ENCODE results near the gene GKN1. TPM values are rescaled to one million over a fixed set of nuclear protein-coding genes. Genes with fewer than 3 reads are reported as not detected.
A peak's percentile ranks its signal among the peaks of the same experiment; 100 is the strongest.

Gene GKN1
- total RNA-seq, 1 donor from 2014 or later, result not detected

DNA sequence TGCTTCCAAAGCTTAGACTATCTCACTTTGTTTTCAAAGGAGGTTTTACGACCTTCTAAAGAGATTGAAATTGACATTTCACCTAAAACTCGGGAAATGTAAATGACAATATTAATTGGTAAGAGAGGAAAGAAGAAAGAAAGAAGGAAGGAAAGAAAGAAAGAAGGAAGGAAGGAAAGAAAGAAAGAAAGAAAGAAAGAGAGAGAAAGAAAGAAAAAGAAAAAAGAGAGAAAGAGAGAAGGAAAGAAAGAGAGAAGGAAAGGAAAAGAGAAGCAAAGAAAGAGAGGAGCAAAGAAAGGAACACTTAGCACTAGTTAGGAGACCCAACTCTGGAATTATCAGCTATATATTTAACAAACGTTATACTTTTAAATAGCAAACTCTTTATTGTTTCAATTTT lies 3.7 kb downstream of the GKN1 start:
- Histone ChIP-seq H3K36me3 (no peaks in the 10 kb centered on the region), H3K4me1 (no peaks in the 10 kb centered on the region), H3K4me3 (no peak overlapping the region), H3K27me3 (peaks cover 4% of the 10 kb centered on the region), H3K27ac (no peak overlapping the region), H3K9me3 (no peaks in the 10 kb centered on the region)
- intact Hi-C loops (cut with DNase I), result no loop called here
- DNase-seq, result no peak
- no peak for ATAC-seq
- TF ChIP-seq, protein P1, sequence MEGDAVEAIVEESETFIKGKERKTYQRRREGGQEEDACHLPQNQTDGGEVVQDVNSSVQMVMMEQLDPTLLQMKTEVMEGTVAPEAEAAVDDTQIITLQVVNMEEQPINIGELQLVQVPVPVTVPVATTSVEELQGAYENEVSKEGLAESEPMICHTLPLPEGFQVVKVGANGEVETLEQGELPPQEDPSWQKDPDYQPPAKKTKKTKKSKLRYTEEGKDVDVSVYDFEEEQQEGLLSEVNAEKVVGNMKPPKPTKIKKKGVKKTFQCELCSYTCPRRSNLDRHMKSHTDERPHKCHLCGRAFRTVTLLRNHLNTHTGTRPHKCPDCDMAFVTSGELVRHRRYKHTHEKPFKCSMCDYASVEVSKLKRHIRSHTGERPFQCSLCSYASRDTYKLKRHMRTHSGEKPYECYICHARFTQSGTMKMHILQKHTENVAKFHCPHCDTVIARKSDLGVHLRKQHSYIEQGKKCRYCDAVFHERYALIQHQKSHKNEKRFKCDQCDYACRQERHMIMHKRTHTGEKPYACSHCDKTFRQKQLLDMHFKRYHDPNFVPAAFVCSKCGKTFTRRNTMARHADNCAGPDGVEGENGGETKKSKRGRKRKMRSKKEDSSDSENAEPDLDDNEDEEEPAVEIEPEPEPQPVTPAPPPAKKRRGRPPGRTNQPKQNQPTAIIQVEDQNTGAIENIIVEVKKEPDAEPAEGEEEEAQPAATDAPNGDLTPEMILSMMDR (IDR thresholded peaks at IDR 0.05), result no peak

DNA sequence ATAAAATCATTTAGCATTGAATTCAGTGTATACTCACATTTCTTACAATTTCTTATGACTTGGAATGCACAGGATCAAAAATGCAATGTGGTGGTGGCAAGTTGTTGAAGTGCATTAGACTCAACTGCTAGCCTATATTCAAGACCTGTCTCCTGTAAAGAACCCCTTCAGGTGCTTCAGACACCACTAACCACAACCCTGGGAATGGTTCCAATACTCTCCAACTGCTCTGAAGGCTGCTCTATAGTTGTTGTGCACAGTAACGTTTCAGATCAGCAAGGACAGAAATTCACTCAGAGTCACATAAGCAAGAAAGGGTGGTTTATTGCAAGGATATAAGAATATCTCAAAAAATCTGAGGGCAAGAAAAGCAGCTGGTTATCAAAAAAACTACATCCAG lies 6.5 kb downstream of the GKN1 start:
- intact Hi-C loops (cut with DNase I), result no loop called here
- ATAC-seq (peak; percentile 46), DNase-seq (no peak)

DNA sequence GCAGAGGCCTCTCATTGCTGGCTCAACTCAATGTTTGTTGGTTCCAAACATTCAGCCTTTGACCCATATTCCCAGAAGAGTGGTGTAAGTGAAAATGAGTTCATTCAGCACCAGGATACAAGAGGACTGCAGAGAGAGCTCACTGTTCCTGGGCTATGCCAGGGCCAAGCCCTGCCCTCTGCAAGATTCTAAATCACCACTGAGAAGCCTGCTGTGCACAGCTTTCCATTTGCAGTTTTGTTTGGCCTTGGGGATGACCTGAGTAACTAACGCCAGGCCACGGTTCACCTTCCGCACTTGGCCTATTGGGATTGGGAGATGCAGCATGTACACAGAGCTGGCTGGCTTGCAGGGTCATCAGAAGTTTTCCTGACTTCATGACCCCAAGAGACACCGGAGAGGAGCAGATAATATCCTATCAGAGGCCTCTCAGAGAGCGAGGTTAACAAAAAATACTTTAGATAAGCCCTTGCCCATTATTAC lies 12.6 kb downstream of the GKN1 start:
- no peaks in the 10 kb centered on the region for H3K4me1 ChIP-seq
- intact Hi-C loops (cut with DNase I), result no loop called here

More for the DNA sequence above, 6.5 kb downstream of the GKN1 start:
- no peak overlapping the region for H3K4me3 ChIP-seq
- TF ChIP-seq, protein P1 (IDR thresholded peaks at IDR 0.05), result no peak
- no peaks in the 10 kb centered on the region for H3K4me1 ChIP-seq
- no peaks in the 10 kb centered on the region for H3K9me3 ChIP-seq
- peaks cover 4% of the 10 kb centered on the region for H3K27me3 ChIP-seq
- H3K36me3 ChIP-seq, result no peaks in the 10 kb centered on the region
- no peak overlapping the region for H3K27ac ChIP-seq

DNA sequence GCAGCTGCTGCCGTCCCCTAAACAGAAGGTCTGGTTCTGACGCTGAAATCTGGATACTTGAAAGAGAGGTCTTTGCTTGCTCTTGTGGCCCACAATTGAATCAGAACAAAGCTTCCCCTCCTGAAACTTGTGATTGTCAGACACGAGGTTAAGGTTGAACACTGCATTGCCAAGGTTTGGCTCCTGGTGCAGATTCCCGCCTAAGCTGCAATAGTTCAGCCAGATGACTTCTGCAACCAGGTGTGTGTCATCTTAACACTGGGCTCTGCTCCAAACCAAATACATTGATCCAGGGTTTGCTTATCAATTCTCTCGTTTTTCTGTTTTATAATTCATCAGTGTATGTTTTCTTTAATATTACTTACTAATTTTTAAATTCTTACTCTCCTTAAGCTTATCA lies 14.6 kb downstream of the GKN1 start:
- no peak overlapping the region for H3K4me3 ChIP-seq
- no peak for DNase-seq
- TF ChIP-seq, protein P1 (IDR thresholded peaks at IDR 0.05), result no peak
- no peaks in the 10 kb centered on the region for H3K9me3 ChIP-seq
- H3K36me3 ChIP-seq, result no peaks in the 10 kb centered on the region
- H3K4me1 ChIP-seq, result no peaks in the 10 kb centered on the region
- intact Hi-C loops (cut with DNase I), result no loop called here
- no peak for ATAC-seq
- H3K27ac ChIP-seq, result no peak overlapping the region
- no peaks in the 10 kb centered on the region for H3K27me3 ChIP-seq

More for the DNA sequence above, 12.6 kb downstream of the GKN1 start:
- ATAC-seq (no peak), DNase-seq (no peak)
- no peak overlapping the region for H3K27ac ChIP-seq
- no peaks in the 10 kb centered on the region for H3K27me3 ChIP-seq
- no peak overlapping the region for H3K4me3 ChIP-seq
- H3K36me3 ChIP-seq, result no peaks in the 10 kb centered on the region
- TF ChIP-seq, protein P1 (IDR thresholded peaks at IDR 0.05), result no peak
- H3K9me3 ChIP-seq, result no peaks in the 10 kb centered on the region

DNA sequence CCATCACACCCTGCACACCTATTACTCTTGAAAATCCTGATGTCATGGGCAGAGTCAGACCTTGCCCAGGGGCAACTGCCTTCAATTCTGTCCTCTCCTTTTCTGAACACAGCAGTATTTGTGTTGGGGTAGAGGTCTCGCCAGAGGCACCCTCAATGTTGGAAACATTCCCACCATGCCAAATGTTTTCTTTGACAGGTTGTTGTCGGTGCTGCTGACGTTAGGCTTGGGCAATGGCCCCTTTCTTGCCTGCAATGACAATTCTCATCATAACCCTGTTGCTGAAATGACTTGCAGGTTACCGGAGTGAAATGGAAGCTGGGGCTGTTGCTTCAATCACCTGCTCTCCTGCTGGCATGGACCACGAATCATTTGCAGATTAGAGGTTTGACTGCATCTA lies 17.9 kb downstream of the GKN1 start:
- Histone ChIP-seq H3K36me3 (no peaks in the 10 kb centered on the region), H3K4me3 (no peak overlapping the region), H3K27ac (no peak overlapping the region), H3K9me3 (no peaks in the 10 kb centered on the region), H3K27me3 (no peaks in the 10 kb centered on the region), H3K4me1 (no peaks in the 10 kb centered on the region)
- no peak for ATAC-seq
- no peak for DNase-seq
- intact Hi-C loops (cut with DNase I), result no loop called here
- TF ChIP-seq, protein P1 (IDR thresholded peaks at IDR 0.05), result no peak

DNA sequence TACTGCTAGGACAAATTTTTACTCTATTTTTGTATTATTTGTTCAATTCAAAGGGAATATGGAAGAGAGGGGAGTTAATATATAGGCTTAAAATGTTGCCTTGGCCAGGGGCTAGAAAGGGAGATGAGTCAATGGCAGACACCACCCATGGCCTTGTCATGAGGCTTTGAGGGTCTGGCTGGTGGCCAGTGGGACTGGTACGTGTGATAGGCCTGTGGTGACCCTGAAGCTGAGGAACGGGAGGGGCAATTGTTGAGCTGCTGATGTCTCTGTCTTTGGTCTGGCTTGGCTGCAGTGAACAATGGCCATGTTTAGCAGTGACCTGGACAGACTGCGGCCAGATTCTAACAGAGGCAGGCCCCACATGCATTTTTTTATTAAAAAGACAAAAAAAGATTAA lies 18.5 kb downstream of the GKN1 start:
- Histone ChIP-seq H3K4me3 (no peak overlapping the region), H3K4me1 (no peaks in the 10 kb centered on the region), H3K9me3 (no peaks in the 10 kb centered on the region), H3K27me3 (no peaks in the 10 kb centered on the region), H3K36me3 (no peaks in the 10 kb centered on the region), H3K27ac (no peak overlapping the region)
- ATAC-seq (no peak), DNase-seq (no peak)
- intact Hi-C loops (cut with DNase I), result no loop called here
- TF ChIP-seq, protein P1 (IDR thresholded peaks at IDR 0.05), result no peak

Data from upper lobe of right lung (tissue), 1 donor.